SIG-M5 (cell line): ENCODE data around the gene UPP1.
"Not testable (repeated sequence)": the region's sequence is repeated elsewhere in the genome, so short reads cannot be mapped to it uniquely, and the experiment has no call there.

Experiments used
- DNase-seq: peaks from one replicate; lab custom pipeline; 2025; lab: John Stamatoyannopoulos, UW

The UPP1 gene

DNA sequence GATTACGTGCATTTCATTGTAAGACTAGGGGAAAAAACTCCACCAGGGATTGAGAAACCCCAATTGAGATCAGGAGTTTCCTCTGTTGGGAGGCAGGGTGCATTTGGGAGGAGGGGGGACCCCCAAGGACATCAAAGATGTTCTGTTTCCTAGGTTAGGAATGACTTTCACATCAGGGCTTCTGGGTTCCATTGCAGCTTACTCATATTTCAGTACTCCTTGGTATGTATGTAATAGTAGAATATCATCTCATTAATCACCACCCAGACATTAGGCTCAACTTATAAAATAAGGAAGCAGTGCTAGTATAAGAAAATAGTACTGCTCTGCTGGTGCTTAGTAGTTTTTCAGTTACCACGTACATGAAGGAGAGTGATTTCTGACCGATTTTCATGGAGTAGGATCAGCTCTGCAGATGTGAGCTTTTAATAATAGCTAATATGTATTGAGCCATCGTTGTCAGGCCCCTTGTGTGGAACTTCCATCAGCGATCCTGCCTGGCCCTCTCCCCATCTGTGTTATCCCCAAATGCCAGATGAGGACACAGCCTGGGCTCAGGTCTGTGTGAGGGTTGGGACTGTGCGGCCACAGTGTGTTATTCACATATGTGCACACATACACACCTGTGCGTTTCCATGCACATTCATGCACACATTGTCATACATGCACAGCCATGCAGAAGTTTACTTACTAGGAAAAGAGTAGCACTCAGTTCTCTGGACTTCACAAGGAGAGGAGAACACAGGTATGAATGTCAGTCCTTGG, 23.5 kb downstream of the UPP1 start:
- DNase-seq = no peak

DNA sequence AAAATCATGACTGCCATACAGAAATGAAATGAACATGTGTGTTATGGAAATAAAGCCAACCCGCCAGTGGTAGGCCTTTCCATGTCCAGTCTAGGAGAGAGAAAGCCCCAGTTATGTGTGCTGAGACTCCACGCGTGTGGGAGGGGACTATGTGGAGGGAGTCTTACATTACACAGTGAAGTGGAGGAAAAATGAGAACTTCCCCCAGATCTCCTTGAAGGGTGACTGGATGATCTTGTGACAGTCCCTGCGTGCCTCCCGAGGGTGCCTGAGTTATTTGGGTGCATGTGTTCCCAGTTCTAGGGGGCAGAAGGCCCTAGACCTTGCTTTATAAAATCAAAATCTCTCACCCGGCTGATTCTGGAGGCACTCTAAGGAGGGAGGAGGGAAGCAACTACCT, 24.2 kb downstream of the UPP1 start:
- no peak for DNase-seq

DNA sequence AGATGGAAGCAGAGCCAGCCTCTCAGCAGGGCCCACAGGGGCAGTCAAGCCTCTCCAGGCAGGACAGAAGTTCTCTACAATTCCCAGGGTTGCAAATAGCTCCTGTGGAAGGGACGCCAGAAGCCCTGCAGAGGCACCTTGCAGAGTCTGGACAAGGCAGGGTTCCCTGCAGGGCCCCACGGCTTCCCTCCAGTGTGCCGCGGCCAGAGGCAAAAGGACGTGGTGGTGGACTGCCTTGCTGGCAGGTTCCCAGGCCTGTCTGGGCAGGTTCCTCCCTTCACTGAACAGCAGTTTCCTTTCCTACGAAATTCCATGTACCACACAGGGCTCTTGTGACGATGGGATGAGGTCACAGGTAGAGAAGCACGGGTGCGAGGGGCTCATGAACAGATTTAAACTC, 25.1 kb downstream of the UPP1 start:
- no peak for DNase-seq

DNA sequence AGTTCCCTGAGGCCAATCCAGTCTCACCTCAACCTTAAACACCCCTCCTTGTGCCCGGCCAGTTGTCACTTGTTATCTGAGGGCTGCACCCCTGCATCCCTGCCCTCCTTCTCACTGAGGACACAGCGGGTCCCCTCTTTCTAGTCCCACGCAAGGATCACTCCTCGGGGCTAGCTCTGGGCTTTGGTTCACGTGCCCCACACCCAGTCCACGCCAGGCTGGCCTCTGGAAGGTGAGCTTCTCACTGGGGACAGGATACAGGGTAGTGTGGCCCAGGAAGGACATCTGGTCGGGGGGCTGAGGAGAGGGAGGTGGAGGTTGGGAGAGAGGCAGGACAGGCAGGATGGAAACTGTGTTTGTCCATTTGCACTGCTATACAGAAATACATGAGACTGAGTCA, 25.5 kb downstream of the UPP1 start:
- no peak for DNase-seq

DNA sequence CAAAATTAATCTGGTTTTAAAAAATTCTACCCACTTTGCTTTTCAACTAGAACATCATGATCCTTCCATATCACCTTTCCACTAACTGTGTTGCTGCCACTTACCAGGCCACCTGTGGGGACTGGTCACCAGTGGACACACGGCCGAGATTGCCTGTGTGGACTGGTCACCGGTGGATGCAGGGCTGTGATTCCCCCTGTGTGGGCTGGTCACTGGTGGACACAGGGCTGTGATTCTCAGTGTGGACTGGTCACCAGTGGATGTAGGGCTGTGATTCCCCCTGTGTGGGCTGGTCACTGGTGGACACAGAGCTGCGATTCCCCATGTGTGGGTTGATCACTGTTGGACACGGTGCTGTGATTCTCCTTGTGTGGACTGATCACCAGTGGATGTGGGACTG, 27.0 kb downstream of the UPP1 start:
- no peak for DNase-seq

DNA sequence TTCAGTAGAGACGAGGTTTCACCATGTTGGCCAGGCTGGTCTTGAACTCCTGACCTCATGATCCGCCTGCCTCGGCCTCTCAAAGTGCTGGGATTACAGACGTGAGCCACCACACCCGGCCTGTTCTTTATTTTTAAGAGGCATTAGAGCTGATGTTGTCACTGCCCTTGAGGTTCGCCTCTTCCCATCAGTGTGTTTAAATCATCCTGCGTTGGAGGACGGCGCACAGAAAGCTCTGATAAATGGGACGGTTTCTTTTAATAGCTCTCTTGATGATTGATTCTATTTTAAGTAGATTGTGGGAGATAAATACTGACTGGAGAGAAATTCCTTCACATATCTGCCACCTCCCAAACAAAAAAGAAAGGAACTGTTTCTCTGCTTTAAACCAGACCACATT, 29.0 kb downstream of the UPP1 start:
- DNase-seq = no peak

DNA sequence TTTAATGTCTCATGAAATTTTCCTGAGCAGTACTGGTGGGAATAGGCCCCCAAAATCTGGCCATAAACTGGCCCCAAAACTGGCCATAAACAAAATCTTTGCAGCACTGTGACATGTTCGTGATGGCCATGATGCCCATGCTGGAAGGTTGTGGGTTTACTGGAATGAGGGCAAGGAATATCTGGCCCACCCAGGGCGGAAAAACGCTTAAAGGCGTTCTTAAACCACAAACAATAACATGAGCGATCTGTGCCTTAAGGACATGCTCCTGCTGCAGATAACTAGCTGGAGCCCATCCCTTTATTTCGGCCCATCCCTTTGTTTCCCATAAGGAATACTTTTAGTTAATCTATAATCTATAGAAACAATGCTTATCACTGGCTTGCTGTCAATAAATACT, 31.5 kb downstream of the UPP1 start:
- not testable (repeated sequence) for DNase-seq

DNA sequence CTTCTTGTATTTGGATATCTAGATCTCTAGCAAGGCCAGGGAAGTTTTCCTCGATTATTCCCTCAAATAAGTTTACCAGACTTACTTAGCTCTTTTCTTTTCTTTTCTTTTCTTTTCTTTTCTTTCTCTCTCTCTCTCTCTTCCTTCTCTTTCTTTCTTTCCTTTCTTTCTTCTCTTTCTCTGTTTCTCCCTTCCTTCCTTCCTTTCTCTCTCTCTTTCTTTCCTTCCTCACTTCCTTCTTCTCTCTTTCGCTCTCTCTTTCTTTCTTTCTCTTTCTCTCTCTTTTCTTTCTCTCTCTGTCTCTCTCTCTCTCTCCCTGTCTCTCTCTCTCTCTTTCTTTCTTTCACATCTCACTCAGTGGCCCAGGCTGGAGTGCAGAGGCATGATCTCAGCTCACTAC, 37.0 kb downstream of the UPP1 start:
- DNase-seq = no peak

DNA sequence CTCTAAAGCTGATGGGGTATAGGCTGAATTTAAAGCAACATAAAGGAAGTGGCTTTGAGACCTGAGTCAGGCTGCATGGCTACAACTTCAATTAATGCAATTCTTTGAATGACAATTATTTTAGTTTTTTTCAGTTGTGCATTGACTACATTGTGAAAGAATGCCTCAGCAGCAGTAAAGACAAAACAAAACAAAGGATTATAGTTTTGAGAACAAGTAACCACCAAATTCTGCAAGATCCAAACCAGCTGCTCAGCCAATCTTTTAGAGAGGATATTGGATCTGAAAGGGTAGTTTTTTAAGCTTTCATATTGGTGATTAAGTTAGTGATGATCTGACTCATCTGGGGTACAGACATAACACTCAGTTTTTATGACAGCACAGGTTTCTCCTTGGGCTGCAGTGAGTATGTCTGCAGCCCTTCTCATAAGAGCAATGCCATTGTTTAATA, 41.6 kb downstream of the UPP1 start:
- no peak for DNase-seq

DNA sequence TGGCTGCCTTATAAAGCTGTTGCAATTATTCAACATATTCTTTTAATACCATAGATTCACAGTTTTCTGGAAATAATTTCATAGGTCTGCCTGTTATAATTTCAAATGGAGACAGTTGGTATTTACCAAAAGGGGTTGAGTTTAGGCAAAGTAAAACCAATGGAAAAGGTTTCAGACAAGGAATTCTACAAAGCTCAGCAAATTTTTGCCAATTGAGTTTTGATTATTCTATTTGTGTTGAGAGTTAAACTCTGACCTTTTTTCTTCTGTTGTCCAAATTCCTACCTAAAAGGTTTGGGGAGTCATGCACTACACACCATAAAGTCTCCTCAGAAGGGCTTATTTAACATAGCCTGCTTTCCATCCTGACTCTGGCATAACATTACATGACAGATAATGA, 43.7 kb downstream of the UPP1 start:
- DNase-seq = no peak

DNA sequence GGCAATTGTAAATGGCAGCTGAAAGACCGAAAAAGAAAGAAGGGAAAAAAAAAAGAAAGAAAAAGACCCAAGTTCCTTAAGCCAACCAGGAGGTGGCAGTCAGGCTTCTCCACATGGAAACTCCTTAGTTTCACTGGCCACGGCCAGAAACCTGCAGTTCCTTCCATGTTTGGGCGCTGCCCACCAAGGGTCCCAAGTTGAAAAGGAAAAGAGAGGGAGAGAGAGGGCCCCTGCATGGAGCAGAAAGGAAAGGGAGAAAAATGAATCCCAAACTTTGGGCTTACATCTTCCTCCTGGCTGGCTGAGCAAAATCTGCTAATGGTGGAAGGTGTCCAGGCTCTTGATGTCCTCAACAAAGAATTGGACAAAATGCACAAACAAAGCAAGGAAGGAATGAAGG, 50.4 kb downstream of the UPP1 start:
- no peak for DNase-seq

DNA sequence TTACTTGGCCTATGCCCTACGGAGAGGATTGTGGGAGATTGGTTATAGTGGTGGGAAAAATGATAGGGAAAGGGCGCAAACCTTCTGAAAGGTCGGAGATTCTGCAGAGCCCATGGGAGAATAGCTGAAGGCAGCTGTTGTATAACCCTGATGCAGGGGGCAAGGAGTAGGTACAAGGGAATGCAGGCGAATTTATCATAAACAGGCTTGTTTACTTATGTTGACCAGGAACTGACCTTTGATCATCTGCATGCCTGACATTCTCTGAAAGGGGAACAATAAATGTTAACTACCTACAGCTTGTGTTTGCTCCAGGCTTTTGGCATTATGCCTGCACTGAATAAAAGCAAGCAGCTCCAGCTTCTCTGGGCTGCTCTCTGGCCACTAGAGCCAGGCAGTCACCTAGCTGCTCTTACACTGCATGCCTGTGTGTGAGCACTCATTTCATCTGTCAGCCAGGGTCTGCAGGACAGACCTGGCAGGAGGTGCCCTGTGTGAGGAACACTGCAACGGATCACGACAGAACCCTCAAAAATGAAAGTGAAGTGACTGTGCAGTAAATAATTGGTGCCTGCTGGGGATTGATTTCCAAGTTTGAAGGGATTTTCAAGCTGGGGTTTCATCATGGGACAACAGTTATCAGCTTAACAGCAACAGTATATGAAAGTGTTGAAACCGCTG, 51.1 kb downstream of the UPP1 start:
- DNase-seq = no peak

DNA sequence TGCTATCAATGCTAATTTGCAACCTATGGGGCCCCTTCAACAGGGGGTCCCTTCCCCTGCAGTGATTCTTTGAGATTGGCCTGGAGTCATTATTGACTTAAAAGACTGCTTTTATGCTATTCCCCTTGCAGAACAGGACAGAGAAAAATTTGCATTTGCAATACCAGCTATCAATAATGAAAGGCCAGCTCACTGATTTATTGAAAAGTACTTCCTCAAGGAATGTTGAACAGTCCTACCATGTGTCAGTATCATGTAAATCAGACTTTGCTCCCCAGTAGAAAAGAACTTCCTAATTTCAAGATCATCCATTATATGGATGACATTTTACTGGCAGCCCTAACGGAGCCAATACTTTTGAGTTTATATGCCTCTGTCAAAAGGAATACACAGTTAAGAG, 52.5 kb downstream of the UPP1 start:
- DNase-seq = no peak

DNA sequence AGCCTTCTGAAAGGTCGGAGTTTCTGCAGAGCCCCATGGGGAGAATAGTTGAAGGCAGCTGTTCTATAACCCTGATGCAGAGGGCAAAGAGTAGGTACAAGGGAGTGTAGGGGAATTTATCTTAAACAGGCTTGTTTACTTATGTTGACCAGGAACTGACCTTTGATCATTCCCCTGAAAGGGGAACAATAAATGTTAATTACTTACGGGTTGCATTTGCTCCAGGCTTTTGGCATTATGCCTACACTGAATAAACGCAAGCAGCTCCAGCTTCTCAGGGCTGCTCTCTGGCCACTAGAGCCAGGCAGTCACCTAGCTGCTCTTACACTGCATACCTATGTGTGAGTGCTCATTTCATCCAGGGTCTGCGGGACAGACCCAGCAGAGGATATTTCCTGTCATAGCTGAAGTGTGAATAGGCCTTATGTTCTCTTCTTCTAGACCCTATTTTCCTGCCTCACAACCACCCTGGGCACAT, 55.3 kb downstream of the UPP1 start:
- no peak for DNase-seq

DNA sequence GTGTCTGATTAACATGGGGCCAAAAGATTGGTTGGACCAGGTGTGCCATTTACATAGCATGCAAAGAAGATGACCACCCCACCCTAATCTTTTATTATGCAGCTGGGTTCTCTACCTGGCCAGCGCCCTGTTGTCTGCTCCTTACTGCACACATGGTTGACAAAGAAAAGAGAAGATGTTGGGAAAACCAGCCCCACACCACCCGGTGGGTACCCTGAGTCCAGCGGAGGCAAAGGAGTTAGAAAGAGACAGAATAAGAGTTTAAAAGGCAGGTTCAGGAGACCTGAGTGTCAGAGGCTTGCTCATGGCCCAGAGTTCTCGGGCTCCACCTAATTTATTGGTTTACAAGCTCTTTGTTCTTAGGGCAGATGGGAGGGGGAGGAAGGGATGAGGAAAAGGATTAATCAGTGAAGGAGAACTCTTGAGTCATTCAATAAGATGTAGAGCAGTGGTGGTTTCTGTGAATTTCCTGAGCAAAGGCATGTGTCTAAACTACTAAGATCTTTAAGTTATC, 58.1 kb downstream of the UPP1 start:
- DNase-seq = no peak

DNA sequence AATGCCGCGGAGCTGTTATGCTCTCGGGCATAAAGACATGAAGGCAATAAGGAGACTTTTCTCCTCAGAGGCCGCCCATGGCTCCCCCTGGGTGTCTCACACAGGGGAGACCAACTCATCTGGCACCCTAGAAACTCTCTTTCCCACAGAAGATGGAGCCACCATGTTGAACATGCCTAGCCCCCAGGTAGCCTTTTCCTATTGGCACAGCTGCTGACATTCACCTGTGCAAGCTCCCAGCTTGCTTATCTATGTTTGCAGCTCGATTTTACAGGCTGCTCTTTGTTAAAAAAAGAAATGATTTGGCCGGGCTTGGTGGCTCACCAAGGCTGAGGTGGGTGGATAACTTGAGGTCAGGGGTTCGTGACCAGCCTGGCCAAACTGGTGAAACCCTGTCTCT, 58.6 kb downstream of the UPP1 start:
- not testable (repeated sequence) for DNase-seq

DNA sequence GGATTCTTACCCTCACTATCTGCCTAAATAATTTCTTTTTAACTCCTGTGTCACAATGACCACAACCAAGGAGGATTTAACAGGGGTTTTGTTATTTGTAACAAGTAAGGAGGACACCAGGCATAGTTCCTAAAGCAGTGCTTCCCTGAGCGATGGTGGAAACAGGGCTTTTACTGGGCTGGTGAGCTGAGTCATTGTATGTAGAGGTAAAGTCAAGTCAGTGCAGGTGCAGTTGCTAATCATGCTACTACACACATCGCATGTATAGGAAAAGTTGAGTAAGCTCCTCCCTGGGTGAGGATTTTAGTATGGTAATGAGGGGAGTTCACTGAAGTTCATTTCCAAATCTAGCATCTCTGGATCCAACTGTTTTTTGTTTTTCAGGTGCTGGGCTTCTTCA, 59.2 kb downstream of the UPP1 start:
- DNase-seq = no peak

DNA sequence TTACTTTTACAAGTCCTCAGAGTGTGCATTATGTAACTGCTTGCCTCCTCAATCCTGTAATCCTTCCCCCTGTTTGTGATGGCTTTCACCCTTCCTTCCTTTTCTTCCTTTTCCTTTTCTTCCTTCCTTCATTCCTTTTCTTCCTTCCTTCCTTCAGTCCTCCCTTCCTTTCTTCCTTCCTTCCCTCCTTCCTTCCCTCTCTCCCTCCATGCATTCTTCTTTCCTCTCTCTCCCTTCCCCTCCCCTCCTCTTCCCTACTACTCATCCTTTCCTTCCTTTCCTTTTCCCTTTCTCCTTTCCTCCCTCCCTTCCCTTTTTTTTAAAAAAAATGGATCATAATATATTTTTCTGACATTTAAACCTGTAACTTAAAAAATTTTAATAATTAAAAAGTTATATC, 60.0 kb downstream of the UPP1 start:
- no peak for DNase-seq

DNA sequence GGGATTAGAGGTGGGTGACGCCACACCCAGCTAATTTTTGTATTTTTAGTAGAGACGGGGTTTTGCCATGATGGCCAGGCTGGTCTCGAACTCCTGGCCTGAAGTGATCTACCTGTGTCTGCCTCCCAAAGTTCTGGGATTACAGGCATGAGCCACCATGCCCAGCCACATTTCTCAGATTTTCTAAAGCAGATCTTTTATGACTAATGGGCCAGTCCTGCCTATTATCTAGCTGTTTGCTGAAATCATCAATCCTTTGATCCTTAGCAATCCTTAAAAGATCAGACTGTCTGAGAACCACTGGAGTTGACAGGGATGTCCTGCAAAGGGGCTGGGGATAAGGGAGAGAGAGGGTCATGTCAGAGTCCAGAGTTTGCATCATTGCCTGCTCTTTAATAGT, 61.0 kb downstream of the UPP1 start:
- no peak for DNase-seq

DNA sequence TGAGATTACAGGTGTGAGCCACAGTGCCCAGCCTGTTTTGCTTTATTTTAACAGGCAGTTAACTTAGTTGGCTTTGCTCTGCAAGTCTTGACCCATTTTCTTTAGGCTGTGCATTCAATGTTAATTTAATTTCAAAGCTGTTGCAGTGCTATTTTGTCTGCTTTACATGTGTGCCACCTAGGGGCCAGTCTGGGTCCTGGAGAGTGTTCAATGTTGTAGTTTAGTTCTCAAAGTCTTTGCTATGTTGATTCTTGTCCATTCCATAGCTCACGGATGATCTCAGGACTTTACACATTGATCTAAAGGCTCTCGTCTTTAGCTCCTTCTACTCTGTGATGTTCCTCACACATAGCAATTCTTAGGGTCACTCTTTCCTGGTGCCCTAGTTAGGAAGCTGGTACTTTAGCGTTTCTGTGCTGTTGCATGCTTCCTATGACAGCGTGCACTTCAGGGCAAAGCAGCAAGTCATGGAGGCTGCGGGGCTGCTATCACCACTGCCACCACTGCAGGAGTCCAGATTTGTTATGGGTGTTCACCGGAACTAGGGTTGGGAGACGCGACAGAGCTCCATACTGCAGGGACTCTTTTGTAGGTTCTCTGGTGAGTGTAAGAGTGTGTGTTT, 65.8 kb downstream of the UPP1 start:
- DNase-seq = no peak
